Vagina (tissue), 2 donors: ENCODE data around the gene REV3L. TPM values are rescaled to one million over a fixed set of nuclear protein-coding genes. Genes with fewer than 3 reads are reported as not detected.
A peak's percentile ranks its signal among the peaks of the same experiment; 100 is the strongest.

ENCODE experiments used
- DNase-seq, 2 donors: peaks; one replicate each; pipeline ENCODE4 v3.0.0-alpha.2; 2017; ENCODE audit errors: extremely low spot score in 2 of 2
- H3K27ac ChIP-seq: fragments of 200-600 bp; sonication (generic); one replicate; pipeline ENCODE4 v1.5.1; 2019
- H3K27me3 ChIP-seq: fragments of 200-600 bp; sonication (generic); one replicate; pipeline ENCODE4 v1.5.1; 2019
- H3K36me3 ChIP-seq, 2 donors: fragments of 200-600 bp; sonication (generic); one replicate each; pipeline ENCODE4 v1.5.1; 2017 to 2019
- H3K4me1 ChIP-seq: fragments of 200-600 bp; sonication (generic); one replicate; pipeline ENCODE4 v1.5.1; 2019
- H3K4me3 ChIP-seq, 2 donors: fragments of 200-600 bp; sonication (generic); 1 replicate in 1 of 2; 2 replicates in 1 of 2; pipeline ENCODE4 v1.5.1; 2016 to 2019
- H3K9me3 ChIP-seq: fragments of 200-600 bp; sonication (generic); one replicate; pipeline ENCODE4 v1.5.1; 2019
- POLR2A ChIP-seq, 2 donors: fragments of 450-650 bp; IDR thresholded peaks; one replicate each; pipeline ENCODE4 v1.6.1; 2017; ENCODE audit warnings: antibody characterized with exemption in 2 of 2, mild to moderate bottlenecking in 2 of 2, moderate library complexity in 2 of 2
- POLR2AphosphoS5 ChIP-seq, 2 donors: sonication (generic); formaldehyde crosslinking; IDR thresholded peaks; one replicate each; pipeline ENCODE4 v1.9.0; 2017; ENCODE audit warnings: antibody characterized with exemption in 2 of 2, mild to moderate bottlenecking in 2 of 2, low read depth in 1 of 2; ENCODE audit not compliant: insufficient read depth in 1 of 2
- intact Hi-C: fragments of 100-400 bp; cut with DNase I; formaldehyde crosslinking; loops from one replicate; pipeline ENCODE4 v1.15.1; 2023
- total RNA-seq: library from RNA; depleted of rRNA; stranded (reverse); fragments of >200 nt; gene quantifications from one replicate; pipeline ENCODE4 v1.2.3, GENCODE V29; 2016
- TF ChIP-seq, protein P1 (sequence below), 3 experiments: fragments of 450-650 bp in 2 of 3; fragments of 200-600 bp in 1 of 3; sonication (generic) in 1 of 3; IDR thresholded peaks; one replicate each; pipeline ENCODE4 v1.5.1; 2017 to 2019; ENCODE audit warnings: antibody characterized with exemption in 3 of 3, mild to moderate bottlenecking in 2 of 3, moderate library complexity in 2 of 3

REV3L gene
- total RNA-seq, 1 donor from 2014 or later = 33.9 TPM

DNA sequence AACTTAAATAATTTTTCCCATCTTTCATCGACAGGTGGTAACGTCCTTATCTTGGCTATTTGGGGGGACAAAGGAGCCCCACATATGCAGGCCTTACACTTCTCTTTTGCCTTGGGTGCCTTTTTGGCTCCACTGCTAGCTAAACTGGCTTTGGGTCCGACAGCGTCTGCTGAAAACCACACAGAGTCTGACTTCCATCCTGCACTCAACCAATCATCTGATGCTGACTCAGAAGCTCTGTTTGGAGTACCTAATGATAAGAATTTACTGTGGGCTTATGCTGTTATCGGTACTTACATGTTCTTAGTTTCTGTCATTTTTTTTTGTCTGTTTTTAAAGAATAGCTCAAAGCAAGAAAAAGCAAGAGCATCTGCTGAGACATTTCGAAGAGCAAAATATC is 217.2 kb downstream of the REV3L start:
- TF ChIP-seq, protein P1, sequence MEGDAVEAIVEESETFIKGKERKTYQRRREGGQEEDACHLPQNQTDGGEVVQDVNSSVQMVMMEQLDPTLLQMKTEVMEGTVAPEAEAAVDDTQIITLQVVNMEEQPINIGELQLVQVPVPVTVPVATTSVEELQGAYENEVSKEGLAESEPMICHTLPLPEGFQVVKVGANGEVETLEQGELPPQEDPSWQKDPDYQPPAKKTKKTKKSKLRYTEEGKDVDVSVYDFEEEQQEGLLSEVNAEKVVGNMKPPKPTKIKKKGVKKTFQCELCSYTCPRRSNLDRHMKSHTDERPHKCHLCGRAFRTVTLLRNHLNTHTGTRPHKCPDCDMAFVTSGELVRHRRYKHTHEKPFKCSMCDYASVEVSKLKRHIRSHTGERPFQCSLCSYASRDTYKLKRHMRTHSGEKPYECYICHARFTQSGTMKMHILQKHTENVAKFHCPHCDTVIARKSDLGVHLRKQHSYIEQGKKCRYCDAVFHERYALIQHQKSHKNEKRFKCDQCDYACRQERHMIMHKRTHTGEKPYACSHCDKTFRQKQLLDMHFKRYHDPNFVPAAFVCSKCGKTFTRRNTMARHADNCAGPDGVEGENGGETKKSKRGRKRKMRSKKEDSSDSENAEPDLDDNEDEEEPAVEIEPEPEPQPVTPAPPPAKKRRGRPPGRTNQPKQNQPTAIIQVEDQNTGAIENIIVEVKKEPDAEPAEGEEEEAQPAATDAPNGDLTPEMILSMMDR (IDR thresholded peaks at IDR 0.05) = no peak
- TF ChIP-seq POLR2AphosphoS5 (IDR thresholded peaks at IDR 0.05; ENCODE audit: insufficient read depth in 1 of 2, low read depth in 1 of 2) (no peak), POLR2A (IDR thresholded peaks at IDR 0.05) (no peak)
- Histone ChIP-seq H3K27ac (no peak overlapping the region), H3K4me3 (no peak overlapping the region), H3K4me1 (peaks cover 14% of the 10 kb centered on the region), H3K27me3 (no peaks in the 10 kb centered on the region), H3K36me3 (peaks cover 0 to 28% of the 10 kb centered on the region in 2 donors), H3K9me3 (no peaks in the 10 kb centered on the region)
- DNase-seq = no peak
- intact Hi-C loops = loop anchor here (10.0 kb wide), 1 partner anchor 379 kb away; no protein-coding TSS in a partner anchor

DNA sequence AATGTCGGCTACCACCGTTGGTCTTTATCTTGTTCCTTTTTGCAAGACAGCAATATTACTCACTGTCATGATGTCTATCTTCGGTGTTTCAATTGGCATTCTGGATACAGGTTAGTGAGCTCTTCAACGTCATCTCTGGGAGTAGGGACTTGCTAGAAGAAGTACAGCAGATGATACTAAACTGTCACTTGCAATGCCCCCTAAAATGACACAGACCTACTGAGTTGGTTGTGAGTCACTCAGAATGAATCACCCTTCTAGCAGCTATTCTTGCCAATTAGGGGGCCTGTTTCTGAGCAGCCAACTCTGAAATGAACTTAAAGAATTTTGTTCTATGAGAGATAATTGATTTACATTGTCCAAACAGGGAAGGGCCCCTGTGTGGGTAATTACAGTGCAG is 219.2 kb downstream of the REV3L start:
- TF ChIP-seq POLR2AphosphoS5 (IDR thresholded peaks at IDR 0.05; ENCODE audit: insufficient read depth in 1 of 2, low read depth in 1 of 2) = no peak
- TF ChIP-seq, protein P1 (IDR thresholded peaks at IDR 0.05) = no peak
- no peak for TF ChIP-seq POLR2A (IDR thresholded peaks at IDR 0.05)
- Histone ChIP-seq H3K4me3 (no peak overlapping the region), H3K9me3 (no peaks in the 10 kb centered on the region), H3K27me3 (no peaks in the 10 kb centered on the region), H3K27ac (no peak overlapping the region), H3K36me3 (peaks cover 0 to 21% of the 10 kb centered on the region in 2 donors), H3K4me1 (peaks cover 26% of the 10 kb centered on the region)
- intact Hi-C loops = loop anchor here (10.0 kb wide), 1 partner anchor 381 kb away; no protein-coding TSS in a partner anchor
- DNase-seq = no peak

DNA sequence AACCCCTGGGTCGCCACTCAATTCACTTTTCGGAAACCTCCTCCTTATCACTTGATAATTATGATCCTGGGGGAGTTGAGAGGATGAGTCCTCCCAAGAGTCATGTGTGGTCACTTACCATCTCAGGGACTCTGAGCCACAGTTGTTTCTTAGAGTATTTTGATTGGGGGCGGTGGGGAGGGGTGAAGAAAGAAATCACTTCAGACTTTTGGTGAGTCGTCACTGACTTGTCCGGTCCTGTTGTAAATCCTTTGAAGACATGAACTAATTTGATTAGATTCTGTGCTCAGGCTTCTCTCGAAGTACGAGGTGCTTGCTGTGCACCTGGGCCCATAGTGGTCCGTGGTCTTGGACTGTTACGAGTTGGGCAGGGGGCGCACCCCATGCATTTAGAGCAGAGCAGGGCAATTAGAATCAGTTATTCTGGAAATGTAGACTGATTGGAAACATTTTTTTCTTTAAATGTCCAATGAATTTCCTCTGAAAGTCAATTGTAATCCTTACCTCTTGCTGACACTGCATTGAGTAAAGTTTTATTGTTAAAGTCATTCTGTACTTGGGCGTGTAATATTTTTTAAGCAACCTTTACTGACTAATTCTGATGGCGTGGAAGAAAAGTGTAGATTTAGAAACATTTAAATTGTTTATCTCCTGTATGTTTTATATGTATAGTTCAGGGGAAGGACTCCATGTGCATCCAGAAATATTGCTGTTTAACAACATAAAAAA is 222.3 kb downstream of the REV3L start:
- H3K36me3 ChIP-seq = peaks cover 0 to 5% of the 10 kb centered on the region in 2 donors
- no peak overlapping the region for H3K4me3 ChIP-seq
- peaks cover 17% of the 10 kb centered on the region for H3K4me1 ChIP-seq
- intact Hi-C loops = loop anchor here (10.0 kb wide), 1 partner anchor 384 kb away; no protein-coding TSS in a partner anchor
- no peak for DNase-seq
- H3K9me3 ChIP-seq = no peaks in the 10 kb centered on the region
- H3K27ac ChIP-seq = no peak overlapping the region
- no peaks in the 10 kb centered on the region for H3K27me3 ChIP-seq
- TF ChIP-seq POLR2A (IDR thresholded peaks at IDR 0.05) (no peak), POLR2AphosphoS5 (IDR thresholded peaks at IDR 0.05; ENCODE audit: insufficient read depth in 1 of 2, low read depth in 1 of 2) (no peak)

DNA sequence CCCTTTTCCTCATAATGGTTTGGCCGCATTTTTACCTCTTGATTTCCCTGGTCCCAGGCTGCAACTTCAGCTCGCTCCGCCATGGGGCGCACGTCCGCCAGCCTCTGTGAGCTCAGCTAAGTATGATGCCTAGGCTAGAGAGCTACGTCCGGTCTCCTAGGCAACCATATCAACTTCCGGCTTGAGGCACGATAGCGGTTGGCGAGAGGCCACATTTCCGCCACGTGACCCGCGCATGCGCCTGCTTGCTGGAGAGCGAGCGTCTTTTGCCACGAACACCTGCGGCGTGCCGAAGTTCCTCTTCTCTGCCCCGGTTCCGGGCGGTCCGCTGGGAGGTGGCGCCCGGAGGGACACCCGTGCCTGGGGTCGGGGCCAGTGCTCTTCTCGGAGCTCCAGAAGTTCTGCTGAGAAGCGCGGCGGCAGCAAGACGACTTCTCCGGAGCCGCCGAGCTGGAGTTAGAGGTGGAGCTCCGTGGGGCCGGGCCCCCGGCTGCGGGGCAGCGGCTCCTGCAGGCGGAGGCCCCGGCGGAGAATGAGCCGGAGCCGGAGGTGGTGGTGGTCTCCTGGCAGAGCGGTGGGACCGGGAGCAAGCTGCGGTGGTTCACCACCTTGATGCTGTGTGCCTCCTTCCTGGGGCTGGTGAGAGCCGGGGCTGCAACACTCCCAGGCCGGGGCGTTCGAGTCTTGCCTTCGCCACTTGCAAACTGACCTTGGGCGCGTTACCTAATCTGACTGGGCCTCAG is 223.8 kb downstream of the REV3L start:
- no peak for TF ChIP-seq POLR2A (IDR thresholded peaks at IDR 0.05)
- TF ChIP-seq POLR2AphosphoS5 (IDR thresholded peaks at IDR 0.05; ENCODE audit: insufficient read depth in 1 of 2, low read depth in 1 of 2) = peak; percentile 94 to 95
- TF ChIP-seq, protein P1 (IDR thresholded peaks at IDR 0.05) = peak; percentile 85 to 99 (median 89)
- Histone ChIP-seq H3K27me3 (no peaks in the 10 kb centered on the region), H3K9me3 (no peaks in the 10 kb centered on the region), H3K4me3 (peak overlapping the region; percentile 71 to 94), H3K4me1 (peaks cover 17% of the 10 kb centered on the region), H3K36me3 (no peaks in the 10 kb centered on the region), H3K27ac (peak overlapping the region; percentile 82)
- intact Hi-C loops = loop anchor here (10.0 kb wide), 1 partner anchor 796 kb away; the partner anchor contains the start of gene CCN6
- DNase-seq = peak; percentile 98 to 99

DNA sequence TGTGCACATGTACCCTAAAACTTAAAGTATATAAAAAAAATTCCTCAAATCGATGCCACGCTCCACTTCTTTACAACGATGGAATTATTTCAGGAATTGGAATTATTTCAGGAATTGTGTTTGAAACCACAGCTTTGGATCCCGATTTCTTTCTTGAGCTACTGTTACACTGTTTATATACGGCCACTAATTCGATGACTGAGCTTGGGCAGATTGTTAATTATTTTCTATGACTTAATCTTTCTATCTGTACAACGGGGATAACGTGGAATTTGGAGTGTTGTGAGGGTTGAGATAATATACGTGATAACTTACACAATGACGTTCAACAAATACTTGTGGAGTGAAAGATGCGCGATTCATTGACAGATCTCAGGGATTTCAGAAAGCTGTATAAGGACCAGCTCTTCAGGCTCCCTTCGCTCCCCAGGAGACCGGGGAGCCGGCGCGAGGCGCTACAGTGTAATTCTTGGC is 224.4 kb downstream of the REV3L start:
- Histone ChIP-seq H3K27ac (peak overlapping the region; percentile 82), H3K4me3 (peak overlapping the region; percentile 39 to 71)
- TF ChIP-seq POLR2A (IDR thresholded peaks at IDR 0.05) (no peak), POLR2AphosphoS5 (IDR thresholded peaks at IDR 0.05; ENCODE audit: insufficient read depth in 1 of 2, low read depth in 1 of 2) (no peak)
- TF ChIP-seq, protein P1 (IDR thresholded peaks at IDR 0.05) = no peak

More for the DNA sequence above, 224.4 kb downstream of the REV3L start:
- DNase-seq = no peak
- no peaks in the 10 kb centered on the region for H3K36me3 ChIP-seq
- H3K27me3 ChIP-seq = no peaks in the 10 kb centered on the region
- peaks cover 17% of the 10 kb centered on the region for H3K4me1 ChIP-seq
- no peaks in the 10 kb centered on the region for H3K9me3 ChIP-seq
- intact Hi-C loops = loop anchor here (10.0 kb wide), 1 partner anchor 796 kb away; the partner anchor contains the start of gene CCN6
